MM.1S (cell line): Measurements from ENCODE around the gene MVK.

Experiments
- EZH2 ChIP-seq: fragments of 300-600 bp; sonication (generic); optimal IDR thresholded peaks from 2 replicates; pipeline ENCODE3; 2017; ENCODE audit warnings: low read depth, mild to moderate bottlenecking, antibody characterized with exemption, low read length, mixed read lengths
- TF ChIP-seq, protein P1 (sequence below): fragments of 300-600 bp; sonication (generic); IDR thresholded peaks from 2 replicates; pipeline ENCODE4 v1.5.1; 2016; ENCODE audit warnings: antibody characterized with exemption, low read length, mixed read lengths

DNA sequence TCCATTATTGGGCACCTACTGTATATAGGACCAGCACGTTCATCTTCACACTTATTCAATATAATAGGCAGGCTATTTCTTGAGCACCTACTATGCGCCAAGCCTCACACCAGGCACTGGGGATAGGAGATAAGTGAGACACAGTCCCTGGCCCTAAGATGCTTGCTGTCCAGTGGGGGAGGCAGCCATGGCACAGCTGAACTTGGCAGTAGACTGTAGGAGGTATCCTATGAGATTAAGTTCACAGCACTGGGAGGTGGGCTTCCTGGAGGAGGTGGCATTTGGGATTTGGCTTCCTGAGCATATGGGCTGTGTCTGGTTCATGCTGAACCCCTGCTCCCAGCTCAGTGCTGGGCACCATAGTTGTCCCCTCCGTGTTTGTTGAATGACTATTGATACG is 65.1 kb downstream of the MVK start:
- TF ChIP-seq, protein P1, sequence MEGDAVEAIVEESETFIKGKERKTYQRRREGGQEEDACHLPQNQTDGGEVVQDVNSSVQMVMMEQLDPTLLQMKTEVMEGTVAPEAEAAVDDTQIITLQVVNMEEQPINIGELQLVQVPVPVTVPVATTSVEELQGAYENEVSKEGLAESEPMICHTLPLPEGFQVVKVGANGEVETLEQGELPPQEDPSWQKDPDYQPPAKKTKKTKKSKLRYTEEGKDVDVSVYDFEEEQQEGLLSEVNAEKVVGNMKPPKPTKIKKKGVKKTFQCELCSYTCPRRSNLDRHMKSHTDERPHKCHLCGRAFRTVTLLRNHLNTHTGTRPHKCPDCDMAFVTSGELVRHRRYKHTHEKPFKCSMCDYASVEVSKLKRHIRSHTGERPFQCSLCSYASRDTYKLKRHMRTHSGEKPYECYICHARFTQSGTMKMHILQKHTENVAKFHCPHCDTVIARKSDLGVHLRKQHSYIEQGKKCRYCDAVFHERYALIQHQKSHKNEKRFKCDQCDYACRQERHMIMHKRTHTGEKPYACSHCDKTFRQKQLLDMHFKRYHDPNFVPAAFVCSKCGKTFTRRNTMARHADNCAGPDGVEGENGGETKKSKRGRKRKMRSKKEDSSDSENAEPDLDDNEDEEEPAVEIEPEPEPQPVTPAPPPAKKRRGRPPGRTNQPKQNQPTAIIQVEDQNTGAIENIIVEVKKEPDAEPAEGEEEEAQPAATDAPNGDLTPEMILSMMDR = no peak
- no peak for TF ChIP-seq EZH2
